Measurements from ENCODE around the gene TBX1.

Gene TBX1

GRCh38 chr22:19756288-19757128 lies 4.1 kb upstream of the TBX1 start:
- H3K4me3 ChIP-seq (replicated peaks; ENCODE audit: low read depth, low read length) = no peak overlapping the region; the same call in 1 of the 2 replicates
- TF ChIP-seq CTCF (IDR thresholded peaks at IDR 0.05; ENCODE audit: insufficient read depth, low read length, poor library complexity, severe bottlenecking) = peak; percentile 72
- DNase-seq (ENCODE audit: extremely low read depth, insufficient read length) = peak; percentile 62
- no peaks in the 10 kb centered on the region for H3K36me3 ChIP-seq (ENCODE audit: control insufficient read depth, insufficient read depth, low read length)
- peaks cover 4% of the 10 kb centered on the region for H3K27me3 ChIP-seq (replicated peaks; ENCODE audit: control insufficient read depth, insufficient read depth, low read length)

- no peak for DNase-seq (ENCODE audit: extremely low read depth, insufficient read length)
- H3K4me3 ChIP-seq (replicated peaks; ENCODE audit: low read depth, low read length) = no peak overlapping the region; the same call in 1 of the 2 replicates
- H3K36me3 ChIP-seq (ENCODE audit: control insufficient read depth, insufficient read depth, low read length) = no peaks in the 10 kb centered on the region
- H3K27me3 ChIP-seq (replicated peaks; ENCODE audit: control insufficient read depth, insufficient read depth, low read length) = peaks cover 4% of the 10 kb centered on the region
- TF ChIP-seq CTCF (IDR thresholded peaks at IDR 0.05; ENCODE audit: insufficient read depth, low read length, poor library complexity, severe bottlenecking) = no peak
Observed at GRCh38 chr22:19757140-19757984, 3.2 kb upstream of the TBX1 start.

- Histone ChIP-seq H3K27me3 (replicated peaks; ENCODE audit: control insufficient read depth, insufficient read depth, low read length) (peaks cover 2% of the 10 kb centered on the region), H3K4me3 (replicated peaks; ENCODE audit: low read depth, low read length) (no peak overlapping the region)
- DNase-seq (ENCODE audit: extremely low read depth, insufficient read length) = no peak
Observed at GRCh38 chr22:19757985-19758895, 2.3 kb upstream of the TBX1 start.

GRCh38 chr22:19758896-19759426 lies 1.6 kb upstream of the TBX1 start:
- Histone ChIP-seq H3K4me3 (replicated peaks; ENCODE audit: low read depth, low read length) (no peak overlapping the region), H3K27me3 (replicated peaks; ENCODE audit: control insufficient read depth, insufficient read depth, low read length) (no peaks in the 10 kb centered on the region; the same call in none of the 2 replicates), H3K36me3 (ENCODE audit: control insufficient read depth, insufficient read depth, low read length) (no peaks in the 10 kb centered on the region)
- DNase-seq (ENCODE audit: extremely low read depth, insufficient read length) = no peak
- TF ChIP-seq CTCF (IDR thresholded peaks at IDR 0.05; ENCODE audit: insufficient read depth, low read length, poor library complexity, severe bottlenecking) = no peak

More at GRCh38 chr22:19757985-19758895, 2.3 kb upstream of the TBX1 start:
- no peaks in the 10 kb centered on the region for H3K36me3 ChIP-seq (ENCODE audit: control insufficient read depth, insufficient read depth, low read length)
- no peak for TF ChIP-seq CTCF (IDR thresholded peaks at IDR 0.05; ENCODE audit: insufficient read depth, low read length, poor library complexity, severe bottlenecking)
